ENCODE results near the gene RAB11B.
"Not testable (repeated sequence)": the region's sequence is repeated elsewhere in the genome, so short reads cannot be mapped to it uniquely, and the experiment has no call there.

Gene RAB11B

DNA sequence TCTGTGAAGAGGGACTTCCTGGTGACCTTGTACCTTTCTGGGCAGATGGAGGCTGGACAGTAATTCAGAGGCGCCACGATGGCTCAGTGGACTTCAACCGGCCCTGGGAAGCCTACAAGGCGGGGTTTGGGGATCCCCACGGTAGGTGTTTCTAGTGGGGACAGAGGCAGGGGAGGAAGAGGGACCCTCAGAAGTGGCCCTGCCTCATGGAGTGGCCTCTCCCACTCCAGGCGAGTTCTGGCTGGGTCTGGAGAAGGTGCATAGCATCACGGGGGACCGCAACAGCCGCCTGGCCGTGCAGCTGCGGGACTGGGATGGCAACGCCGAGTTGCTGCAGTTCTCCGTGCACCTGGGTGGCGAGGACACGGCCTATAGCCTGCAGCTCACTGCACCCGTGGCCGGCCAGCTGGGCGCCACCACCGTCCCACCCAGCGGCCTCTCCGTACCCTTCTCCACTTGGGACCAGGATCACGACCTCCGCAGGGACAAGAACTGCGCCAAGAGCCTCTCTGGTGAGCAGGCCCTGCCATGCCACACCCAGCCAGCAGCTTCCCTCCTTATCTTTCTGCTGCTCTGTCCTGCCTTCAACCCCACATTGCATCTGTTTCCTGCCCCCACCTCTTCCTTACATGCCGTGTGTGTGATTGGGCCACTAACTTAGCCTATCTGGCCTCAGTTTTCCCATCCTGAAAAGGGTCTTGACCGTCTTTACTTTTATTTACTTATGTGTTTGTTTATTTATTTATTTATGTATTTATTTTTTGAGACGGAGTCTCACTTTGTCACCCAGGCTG, 19.0 kb upstream of the RAB11B start:
- DNase-seq = no peak

DNA sequence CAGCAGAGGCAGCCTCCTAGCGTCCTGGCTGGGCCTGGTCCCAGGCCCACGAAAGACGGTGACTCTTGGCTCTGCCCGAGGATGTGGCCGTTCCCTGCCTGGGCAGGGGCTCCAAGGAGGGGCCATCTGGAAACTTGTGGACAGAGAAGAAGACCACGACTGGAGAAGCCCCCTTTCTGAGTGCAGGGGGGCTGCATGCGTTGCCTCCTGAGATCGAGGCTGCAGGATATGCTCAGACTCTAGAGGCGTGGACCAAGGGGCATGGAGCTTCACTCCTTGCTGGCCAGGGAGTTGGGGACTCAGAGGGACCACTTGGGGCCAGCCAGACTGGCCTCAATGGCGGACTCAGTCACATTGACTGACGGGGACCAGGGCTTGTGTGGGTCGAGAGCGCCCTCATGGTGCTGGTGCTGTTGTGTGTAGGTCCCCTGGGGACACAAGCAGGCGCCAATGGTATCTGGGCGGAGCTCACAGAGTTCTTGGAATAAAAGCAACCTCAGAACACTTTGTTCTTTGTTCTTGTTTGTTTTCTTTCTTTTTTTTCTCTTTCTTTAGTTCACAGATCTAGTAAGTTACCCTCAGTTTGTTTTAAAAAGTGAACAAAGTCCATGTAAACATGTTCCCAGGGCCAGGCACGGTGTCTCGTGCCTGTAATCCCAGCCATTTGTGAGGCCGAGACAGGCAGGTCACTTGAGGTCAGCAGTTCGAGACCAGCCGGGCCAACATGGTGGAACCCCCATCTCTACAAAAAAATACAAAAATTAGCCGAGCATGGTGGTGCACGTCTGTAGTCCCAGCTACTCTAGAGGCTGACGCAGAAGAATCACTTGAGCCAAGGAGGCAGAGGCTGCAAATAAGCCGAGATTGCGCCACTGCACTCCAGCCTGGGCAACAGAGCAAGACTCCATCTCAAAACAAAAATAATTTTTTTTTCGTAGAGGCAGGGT, 16.0 kb upstream of the RAB11B start:
- no peak for DNase-seq

DNA sequence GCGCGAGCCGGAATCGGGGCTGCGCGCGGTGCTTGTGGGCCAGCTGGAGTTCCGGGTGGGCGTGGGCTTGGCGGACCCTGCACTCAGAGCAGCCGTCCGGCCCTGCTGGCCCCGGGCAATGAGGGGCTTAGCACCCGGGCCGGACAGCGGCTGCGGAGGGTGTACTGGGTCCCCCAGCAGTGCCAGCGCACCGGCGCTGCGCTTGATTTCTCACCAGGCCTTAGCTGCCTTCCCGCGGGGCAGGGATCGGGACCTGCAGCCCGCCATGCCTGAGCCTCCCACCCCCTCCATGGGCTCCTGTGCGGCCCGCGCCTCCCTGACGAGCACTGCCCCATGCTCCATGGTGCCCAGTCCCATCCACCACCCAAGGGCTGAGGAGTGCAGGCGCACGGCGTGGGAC, 14.4 kb upstream of the RAB11B start:
- not testable (repeated sequence) for DNase-seq

DNA sequence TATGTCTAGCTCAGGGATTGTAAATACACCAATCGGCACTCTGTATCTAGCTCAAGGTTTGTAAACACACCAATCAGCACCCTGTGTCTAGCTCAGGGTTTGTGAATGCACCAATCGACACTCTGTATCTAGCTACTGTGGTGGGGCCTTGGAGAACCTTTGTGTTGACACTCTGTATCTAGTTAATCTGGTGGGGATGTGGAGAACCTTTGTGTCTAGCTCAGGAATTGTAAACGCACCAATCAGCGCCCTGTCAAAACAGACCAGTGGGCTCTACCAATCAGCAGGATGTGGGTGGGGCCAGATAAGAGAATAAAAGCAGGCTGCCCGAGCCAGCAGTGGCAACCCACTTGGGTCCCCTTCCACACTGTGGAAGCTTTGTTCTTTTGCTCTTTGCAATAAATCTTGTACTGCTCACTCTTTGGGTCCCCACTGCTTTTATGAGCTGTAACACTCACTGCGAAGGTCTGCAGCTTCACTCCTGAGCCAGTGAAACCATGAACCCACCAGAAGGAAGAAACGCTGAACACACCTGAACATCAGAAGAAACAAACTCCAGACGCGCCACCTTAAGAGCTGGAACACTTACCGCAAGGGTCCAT, 13.7 kb upstream of the RAB11B start:
- DNase-seq = not testable (repeated sequence)

DNA sequence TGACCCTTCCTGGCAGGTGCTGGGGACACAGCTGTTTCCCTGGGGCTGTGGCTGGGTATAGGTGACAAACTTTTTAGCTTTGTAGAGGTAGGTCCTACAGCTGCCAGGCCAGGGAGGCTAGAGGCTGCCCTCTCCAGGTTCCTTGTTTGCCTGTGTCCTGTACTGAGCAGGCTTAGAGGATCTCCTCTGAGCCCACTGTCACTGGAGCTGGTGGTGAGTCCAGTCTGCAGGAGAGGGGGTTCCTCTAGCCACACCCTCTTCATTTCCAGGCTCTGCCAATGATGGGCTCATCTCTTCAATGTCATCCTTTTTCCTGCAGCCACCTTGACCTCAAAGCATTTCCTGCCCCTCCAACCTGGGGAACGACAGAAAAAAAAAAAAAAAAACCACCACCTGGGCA, 12.6 kb upstream of the RAB11B start:
- DNase-seq = no peak

DNA sequence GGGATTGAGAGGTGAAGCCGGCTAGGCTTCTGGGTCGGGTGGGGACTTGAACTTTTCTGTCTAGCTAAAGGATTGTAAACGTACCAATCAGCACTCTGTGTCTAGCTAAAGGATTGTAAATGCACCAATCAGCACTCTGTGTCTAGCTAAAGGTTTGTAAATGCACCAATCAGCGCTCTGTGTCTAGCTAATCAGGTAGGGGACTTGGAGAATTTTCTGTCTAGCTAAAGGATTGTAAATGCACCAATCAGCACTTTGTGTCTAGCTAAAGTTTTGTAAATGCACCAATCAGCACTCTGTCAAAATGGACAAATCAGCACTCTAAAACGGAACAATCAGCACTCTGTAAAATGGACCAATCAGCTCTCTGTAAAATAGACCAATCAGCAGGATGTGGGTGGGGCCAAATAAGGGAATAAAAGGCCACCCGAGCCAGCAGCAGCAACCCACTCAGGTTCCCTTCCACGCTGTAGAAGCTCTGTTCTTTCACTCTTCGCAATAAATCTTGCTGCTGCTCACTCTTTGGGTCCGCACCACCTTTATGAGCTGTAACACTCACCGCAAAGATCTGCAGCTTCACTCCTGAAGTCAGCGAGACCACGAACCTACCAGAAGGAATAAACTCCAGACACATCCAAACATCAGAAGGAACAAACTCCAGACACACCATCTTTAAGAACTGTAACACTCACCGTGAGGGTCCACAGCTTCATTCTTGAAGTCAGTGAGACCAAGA, 10.8 kb upstream of the RAB11B start:
- not testable (repeated sequence) for DNase-seq

DNA sequence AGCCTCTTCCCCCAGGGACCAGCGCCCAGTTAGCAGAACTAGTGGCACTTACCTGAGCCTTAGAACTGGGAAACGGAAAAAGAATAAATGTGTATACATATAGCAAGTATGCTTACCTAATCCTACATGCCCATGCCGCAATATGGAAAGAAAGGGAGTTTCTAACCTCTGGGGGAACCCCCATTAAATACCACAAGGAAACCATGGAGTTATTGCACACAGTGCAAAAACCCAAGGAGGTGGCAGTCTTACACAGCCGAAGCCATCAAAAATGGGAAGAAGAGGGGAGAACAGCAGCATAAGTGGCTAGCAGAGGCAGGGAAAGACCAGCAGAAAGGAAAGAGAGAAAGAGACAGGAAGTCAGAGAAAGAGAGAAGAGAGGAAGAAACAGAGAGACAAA, 5.6 kb upstream of the RAB11B start:
- not testable (repeated sequence) for DNase-seq

DNA sequence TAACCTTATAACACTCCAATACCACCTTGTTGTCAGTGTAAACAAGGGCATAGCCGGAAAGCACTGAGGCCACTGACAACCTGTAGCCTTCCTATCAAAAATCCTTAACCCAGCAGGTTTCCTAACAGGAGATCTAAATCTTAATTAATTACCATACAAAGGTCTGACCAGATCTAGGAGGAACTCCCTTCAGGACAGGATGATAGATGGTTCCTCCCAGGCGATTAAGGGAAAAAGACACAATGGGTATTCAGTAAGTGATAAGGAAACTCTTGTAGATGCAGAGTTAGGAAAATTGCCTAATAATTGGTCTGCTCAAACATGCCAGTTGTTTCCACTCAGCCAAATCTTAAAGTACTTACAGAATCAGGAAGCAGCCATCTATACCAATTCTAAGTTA, 5.1 kb upstream of the RAB11B start:
- not testable (repeated sequence) for DNase-seq

DNA sequence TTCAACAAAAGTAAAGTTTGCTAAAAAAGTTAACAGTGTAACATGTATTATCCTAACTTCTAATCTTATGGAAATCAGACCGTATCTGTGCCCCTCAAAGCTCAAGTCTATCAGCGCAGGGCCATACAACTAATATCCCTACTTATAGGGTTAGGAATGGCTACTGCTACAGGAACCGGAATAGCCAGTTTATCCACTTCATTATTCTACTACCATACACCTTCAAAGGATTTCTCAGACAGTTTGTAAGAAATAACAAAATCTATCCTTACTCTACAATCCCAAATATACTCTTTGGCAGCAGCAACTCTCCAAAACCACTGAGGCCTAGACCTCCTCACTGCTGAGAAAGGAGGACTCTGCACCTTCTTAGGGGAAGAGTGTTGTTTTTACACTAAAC, 4.6 kb upstream of the RAB11B start:
- not testable (repeated sequence) for DNase-seq

DNA sequence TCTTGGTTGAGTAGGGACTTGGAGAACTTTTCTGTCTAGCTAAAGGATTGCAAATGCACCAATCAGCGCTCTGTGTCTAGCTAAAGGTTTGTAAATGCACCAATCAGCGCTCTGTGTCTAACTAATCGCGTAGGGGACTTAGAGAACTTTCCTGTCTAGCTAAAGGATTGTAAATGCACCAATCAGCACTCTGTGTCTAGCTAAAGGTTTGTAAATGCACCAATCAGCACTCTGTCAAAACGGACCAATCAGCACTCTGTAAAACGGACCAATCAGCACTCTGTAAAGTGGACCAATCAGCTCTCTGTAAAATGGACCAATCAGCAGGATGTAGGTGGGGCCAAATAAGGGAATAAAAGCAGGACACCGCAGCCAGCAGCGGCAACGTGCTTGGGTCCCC, 3.7 kb upstream of the RAB11B start:
- DNase-seq = not testable (repeated sequence)

DNA sequence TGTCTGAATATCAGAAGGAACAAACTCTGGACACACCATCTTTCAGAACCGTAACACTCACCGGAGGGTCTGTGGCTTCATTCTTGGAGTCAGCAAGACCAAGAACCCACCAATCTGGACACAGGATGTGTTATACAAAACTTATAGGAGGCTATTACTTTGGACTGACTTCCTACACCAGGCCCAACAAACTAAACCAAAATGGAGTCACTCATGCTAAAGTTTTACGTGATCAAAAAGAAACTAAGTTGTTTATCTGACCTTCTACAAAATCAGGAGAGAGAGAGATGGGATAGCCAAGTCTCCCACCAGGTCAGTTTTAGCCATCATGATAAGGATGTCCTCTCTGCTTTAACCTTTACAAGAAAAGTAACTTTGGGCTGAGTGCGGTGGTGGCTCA, 3.2 kb upstream of the RAB11B start:
- no peak for DNase-seq

DNA sequence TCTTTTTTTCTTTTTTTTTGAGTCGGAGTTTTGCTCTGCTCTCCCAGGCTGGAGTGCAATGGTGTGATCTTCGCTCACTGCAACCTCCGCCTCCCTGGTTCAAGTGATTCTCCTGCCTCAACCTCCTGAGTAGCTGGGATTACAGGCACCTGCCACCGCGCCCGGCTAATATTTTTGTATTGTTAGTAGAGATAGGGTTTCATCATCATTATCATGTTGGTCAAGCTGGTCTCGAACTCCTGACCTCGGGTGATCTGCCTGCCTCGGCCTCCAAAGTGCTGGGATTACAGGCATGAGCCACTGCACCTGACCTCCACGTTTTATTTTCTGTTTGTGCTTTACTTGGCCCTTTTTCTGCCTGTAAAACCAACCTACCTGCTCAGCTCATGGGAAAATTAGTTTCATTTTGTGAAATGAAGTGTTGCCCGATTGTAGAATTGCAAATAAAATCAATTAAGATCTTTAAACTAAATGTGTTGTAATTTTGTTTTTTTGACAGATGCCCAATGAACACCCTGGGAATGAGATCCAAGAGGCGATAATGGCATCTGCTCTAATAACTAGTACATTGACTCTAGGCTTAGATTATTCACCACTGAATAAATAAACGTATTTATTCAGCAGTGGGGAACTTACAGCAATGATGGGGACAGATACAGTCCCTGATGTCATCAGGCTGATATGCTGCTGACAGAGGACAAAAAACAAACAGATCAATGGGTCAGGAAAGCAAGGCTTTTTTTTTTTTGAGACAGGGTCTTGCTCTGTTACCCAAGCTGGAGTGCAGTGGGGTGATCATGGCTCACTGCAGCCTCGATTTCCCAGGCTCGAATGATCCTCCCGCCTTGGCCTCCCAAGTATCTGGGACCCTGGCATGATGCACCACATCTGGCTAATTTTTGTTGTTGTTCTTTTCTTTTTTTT, 2.2 kb upstream of the RAB11B start:
- DNase-seq = no peak

DNA sequence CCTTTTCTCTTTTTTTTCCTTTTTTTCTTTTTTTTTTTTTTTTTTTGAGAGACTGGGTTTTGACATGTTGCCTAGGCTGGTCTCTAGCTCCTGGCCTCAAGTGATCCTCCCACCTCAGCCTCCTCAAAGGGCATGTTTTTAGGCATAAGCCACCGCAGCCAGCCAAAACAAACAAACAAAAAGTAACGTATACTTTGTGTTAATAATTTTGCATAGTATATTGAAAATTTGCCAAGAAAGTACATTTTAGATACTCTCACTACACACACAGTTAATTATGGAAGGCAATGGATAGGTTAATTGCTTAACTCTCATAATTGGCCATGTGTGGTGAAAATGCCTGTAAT, 1.6 kb upstream of the RAB11B start:
- no peak for DNase-seq

DNA sequence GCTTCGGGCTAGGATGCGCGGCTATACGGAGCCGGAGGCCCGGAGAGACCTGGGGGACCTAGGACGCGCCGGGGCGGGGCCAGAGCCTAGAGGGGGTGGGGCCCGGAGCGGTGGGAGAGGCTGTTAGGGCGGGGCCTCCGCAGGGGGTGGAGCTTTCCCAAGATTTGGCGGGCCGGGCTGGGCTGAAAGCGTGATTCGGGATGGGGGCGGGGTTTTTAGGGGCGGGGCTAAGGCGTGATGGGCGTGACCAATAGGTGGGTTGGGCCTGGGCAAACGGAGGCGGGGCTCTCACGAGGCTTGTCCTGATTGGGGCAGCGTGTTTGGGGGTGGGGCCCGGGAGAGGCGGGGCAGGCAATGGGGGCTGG, 439 bp downstream of the RAB11B start:
- DNase-seq = peak; percentile 86 to 91 (median 86)

DNA sequence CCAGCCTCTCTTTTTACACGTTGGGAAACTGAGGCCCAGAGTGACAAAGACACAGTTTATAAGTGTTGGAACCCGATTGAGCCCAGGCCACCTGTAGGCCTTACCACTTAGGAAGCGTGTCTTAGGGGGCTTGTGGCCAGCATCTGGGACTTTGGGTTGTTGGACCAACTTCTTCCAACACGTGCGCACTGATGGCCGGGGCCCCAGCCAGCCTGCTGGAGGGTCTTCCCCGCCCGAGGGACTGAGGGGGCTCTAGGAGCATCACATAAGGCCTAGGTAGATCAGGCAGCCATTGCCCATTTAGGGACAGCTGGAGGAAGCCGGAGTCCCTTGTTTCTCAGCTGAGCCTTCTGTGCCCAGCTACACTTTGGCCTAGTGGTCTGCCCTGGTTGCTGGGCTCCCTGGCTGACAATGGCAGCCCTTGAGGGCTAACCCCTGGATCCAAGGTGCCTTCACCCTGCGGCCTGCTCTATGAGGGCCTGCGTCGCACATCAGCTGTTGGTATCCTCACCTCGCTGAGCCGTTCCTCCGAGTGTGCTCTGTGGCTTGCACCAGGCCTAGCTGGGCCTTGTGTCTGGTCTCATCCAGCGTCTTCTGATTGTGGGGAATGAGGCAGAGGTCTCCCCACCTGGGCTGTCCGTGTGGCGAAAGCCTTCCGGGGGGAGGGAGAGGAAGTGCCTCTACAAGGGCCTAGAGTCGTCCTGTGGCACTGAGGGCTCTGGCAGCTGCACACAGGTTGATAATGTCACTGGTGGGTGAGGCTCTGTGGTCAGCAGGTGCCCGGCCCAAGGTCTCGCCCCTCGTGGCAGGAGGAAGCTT, 1.2 kb downstream of the RAB11B start:
- no peak for DNase-seq

DNA sequence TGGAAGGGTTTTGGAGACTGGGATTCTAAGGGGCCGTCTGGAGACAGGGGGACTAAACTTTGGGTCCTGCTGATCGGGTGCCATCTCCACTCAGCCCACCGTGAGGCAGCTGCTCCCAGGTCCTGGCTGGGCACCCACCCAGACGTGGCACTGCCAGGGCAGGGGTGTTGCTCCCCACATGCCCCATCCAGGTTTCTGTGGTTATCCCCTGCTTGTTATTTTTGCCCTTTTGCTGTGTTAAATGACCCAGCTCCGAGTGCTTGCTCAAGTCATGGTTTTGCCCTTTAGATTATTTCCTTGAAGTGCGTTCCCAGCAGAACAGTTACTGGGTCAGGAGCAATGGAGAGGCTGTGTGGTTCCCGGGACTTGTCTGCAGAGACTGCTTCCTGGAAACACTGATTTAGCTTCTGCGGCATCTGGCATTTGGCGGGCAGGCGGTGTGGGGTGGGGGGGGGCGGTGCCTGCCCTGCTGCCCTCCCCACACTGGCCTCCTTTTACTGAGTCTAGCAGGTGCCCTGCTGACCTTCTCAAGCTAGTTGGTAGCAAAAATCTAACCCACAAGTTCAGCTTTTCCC, 1.9 kb downstream of the RAB11B start:
- no peak for DNase-seq

DNA sequence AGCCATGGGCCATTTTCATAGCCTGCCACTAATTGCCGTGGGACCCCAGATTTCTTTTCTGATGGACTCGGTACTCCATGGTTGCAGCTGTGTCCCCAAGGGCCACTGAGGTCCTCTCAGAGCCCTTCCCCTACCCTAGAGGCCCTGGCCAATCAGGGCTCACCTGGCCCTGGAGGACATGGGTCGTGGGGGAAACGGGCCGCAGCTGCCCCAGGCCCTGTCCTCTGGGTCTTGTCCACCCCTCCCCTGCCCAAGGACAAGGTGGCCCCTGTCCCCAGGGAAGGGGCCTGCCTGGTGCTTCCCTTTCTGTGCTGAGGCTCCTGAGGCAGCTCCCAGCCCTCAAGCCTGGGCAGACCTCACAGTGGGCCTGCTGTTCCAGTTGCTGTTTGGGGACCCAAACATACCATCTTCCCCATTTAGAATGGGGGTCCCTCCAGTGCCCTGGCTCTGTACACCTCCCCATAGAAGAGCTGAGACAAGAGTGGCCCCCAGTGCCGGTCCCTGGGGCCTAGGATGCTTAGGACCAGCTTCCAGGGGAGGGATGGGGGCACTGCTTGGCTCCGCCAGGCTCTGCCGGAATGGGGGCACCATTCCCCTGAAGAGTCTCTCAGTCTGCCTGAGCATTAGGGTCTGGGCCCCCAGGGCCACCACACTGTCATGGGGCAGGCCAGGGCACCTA, 3.2 kb downstream of the RAB11B start:
- no peak for DNase-seq

DNA sequence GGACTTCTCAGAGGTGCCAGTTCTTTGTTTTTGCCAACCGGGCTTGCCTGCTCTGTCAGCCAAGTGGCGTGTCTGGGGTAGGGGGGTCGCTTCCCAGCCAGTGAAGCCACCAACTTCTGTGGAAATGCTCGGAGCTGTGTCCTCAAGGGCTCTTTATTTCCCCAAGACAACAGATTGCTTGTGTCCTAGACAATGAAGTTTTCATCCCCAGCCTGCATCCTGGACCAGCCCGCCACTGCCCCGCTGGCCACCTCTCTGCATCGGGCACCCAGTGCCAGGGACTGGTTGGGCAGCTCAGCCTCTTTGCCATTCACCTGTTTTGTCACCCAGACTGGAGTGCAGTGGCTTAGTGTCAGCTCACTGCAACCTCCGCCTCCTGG, 3.7 kb downstream of the RAB11B start:
- no peak for DNase-seq

DNA sequence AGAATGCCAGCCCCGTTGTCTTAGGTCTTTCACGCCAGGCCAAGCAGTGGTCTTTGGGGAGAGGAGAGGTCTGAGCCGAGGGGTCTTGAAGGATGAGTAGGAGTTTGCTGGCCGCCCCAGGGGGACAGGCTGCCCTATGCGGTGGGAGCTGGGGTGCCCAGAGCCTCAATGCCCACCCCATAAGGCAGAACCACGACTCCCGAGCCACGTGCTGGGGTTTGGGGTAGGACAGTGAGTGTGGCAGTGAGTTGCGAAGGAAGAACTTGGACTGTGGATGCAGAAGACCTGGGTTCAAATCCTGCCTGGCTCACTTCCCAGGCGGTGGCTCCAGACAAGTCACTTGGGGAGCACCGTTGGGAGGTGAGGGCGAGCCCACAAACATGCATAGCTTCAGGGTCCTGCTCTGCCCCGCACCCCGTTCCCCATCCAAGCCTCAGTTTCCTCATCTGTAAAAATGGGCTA, 5.5 kb downstream of the RAB11B start:
- no peak for DNase-seq

DNA sequence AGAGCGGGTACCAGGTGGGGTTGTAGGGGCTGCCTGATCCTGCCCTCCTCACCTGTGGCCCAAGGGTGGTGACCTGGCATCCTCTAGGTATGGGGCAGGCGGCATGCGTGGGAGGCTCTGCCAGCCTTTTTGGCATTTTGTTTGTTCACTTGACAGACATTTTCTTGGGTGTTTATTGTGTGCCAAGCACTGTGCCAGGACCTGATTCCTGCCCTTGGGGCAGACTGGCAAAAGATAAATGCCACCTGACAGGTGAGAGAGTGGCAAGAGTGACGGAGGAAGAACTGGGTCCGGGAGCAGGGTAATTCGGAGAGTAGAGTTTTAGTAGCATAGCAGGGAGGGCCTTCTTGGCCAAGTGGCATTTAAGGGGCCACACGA, 6.0 kb downstream of the RAB11B start:
- DNase-seq = no peak
